HG03108 (cell line): ENCODE measurements around the gene COL11A2.

Experiments used
- ATAC-seq: cut with Tn5 transposase; IDR thresholded peaks from one replicate; pipeline ENCODE4 v1.9.1; 2021; ENCODE audit warnings: moderate library complexity; ENCODE audit not compliant: unreplicated experiment

COL11A2 gene

DNA sequence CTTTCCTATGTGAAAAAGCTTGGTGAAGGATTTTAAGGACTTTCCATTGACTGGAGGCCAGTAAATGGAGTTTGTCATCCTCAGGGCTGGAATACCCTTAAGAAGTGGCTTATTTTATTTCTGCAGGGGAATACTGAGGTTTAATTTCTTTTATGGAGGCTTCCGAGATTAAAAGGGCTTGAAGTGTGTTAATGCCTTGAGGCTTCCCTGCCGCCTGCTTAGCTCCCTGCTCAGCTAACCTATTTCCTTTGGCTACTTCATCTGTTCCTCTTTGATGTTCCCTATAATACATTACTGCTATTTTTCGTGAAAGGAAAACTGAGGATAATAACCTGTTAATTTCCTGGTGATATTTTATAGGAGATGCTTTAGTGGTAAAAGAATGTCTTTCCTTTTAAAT is 72.3 kb downstream of the COL11A2 start:
- no peak for ATAC-seq

DNA sequence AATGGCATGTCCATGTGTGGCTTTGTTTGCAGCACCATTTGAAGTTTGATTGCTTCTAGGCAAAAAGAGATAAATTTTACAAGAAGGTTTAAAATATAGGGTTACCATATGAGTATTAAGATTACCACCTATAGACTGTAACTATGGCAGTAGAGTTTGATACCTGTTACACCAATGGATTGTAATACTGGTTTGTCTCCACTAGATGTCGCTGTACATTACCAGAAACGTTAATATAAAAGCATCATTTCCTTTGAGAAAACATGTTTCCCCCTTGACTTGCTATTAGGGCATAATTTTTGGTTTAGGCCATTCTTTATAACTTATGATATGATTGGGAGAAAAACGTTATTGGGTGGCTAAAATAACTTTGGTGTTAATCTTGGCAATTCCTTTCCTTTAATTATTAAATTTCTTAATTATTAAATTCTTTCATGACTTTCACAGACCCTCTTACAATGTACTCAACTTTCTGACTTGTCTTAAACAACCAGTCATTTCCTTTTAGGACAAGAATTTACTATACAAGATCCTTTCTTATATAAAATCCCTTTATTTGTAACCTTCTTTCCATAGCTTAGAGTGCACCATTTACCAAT is 73.6 kb downstream of the COL11A2 start:
- ATAC-seq: no peak

DNA sequence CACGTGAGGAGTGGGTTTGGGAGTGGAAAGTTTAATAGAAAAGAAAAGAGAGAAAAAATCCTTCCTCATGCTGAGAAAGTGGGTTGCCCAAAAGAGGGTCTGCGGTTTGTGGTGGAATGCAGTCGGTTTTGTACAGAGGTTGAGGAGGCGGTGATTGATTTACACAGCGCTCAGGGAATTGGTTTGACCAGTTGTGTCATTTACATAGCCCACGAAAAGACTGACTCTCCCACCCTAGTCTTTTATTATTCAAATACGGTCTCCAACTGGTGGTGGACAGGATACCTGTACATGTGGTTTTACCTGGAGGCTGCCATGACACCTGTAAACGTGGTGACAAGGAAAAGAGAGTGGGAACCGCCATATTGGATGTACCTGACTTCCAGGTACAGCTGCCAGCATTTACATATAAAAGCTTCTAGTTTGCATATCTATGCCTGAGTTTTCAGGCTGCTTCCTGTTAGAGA is 74.4 kb downstream of the COL11A2 start:
- ATAC-seq: no peak

DNA sequence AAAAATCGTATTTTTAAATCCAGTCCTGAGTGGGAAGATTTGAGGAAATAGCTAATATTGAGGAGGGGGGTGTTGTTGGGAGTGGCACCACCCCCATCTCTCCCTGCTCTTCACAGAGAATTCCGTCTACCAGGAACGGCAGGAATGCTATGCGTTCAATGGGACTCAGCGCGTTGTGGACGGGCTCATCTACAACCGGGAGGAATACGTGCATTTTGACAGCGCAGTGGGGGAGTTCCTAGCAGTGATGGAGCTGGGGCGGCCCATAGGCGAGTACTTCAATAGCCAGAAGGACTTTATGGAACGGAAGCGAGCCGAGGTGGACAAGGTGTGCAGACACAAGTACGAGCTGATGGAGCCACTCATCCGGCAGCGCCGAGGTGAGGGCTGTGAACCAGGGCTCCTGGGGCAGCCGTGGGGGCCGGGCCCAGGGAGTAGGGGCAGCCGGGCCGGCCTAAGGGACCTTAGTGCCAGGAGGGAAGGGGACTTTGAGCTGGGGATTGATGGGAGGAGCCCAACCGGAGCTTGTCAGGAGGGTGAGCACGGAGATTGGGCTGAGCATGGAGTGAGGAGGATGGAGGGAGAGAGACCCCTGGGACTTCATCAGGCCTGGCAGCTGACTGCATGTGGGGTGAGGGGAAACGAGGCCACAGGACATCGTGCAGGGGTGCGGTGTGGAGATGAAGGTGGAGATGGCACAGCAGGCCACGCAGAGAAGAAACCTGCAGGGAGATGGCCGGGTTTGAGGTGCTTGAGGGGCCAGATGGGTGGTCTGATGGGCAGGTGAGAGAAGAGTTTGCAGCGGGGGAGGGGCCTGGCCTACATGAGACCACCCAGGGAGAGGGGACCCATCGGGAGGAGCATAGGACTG is 75.2 kb downstream of the COL11A2 start:
- ATAC-seq: no peak

DNA sequence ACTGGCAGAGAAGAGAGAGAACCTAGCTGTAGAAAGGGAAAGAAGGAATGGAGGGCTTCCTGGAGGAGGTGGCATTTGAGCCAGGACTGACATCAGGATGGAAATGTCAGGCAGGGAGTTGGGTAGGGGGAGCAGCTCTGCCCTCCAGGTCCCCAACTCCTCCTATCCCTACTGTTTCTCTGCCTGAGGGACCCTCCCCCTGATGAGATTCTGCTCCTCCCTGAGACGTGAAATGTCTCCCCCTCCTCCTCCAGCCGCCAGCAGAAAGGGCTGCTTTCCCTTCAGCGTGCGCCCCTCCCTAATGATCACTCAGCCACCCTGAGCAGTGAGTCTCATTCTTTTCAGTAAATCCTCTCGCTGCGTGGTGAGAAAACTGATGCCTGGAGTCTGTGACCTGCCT is 75.8 kb downstream of the COL11A2 start:
- ATAC-seq: no peak

DNA sequence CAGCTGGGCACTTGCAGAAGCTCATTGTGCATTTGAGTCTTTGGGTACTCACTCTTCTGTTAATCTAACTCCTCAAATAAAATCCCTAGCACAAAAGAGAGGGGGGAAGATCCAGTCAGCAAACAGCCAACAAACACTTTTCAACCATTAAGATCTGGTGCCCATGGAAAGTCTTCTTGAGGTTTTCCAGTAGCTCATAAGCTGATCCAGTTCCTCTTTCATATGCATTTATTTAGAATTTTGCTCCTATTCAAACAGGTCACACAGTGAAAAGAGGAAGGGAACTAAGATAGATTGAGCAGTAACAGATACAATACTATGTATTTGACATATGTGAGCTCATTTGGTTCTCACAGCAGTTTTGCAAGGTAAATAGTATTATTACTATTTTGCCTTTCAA is 77.9 kb downstream of the COL11A2 start:
- ATAC-seq: no peak

DNA sequence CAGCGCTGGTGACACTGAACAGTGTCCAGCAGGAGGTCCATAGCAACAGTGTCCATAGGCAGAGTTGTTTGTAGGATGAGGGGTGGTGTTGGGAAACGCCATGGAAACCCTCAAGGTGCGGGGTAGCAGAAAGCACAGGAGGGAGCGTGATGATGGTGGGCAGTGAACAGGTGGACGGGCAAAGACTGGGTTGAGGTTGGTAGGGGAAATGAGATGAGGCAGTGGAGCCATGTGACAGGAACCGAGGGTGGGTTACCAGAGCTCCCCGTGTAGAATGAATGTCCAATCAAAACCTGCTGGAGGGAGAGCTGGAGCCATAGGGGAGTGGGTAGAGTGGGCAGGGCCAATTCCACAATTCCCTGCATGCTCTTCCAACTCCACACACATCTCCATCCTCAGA is 78.5 kb downstream of the COL11A2 start:
- no peak for ATAC-seq
